Vagina (tissue), 2 donors: ENCODE measurements around the gene WASL. TPM values are rescaled to one million over a fixed set of nuclear protein-coding genes. Genes with fewer than 3 reads are reported as not detected.

ENCODE experiments used
- DNase-seq, 2 donors: peaks; one replicate each; pipeline ENCODE4 v3.0.0-alpha.2; 2017; ENCODE audit errors: extremely low spot score in 2 of 2
- H3K27ac ChIP-seq: fragments of 200-600 bp; sonication (generic); one replicate; pipeline ENCODE4 v1.5.1; 2019
- H3K27me3 ChIP-seq: fragments of 200-600 bp; sonication (generic); one replicate; pipeline ENCODE4 v1.5.1; 2019
- H3K36me3 ChIP-seq, 2 donors: fragments of 200-600 bp; sonication (generic); one replicate each; pipeline ENCODE4 v1.5.1; 2017 to 2019
- H3K4me1 ChIP-seq: fragments of 200-600 bp; sonication (generic); one replicate; pipeline ENCODE4 v1.5.1; 2019
- H3K4me3 ChIP-seq, 2 donors: fragments of 200-600 bp; sonication (generic); 1 replicate in 1 of 2; 2 replicates in 1 of 2; pipeline ENCODE4 v1.5.1; 2016 to 2019
- H3K9me3 ChIP-seq: fragments of 200-600 bp; sonication (generic); one replicate; pipeline ENCODE4 v1.5.1; 2019
- CTCF ChIP-seq, 3 experiments: fragments of 450-650 bp in 2 of 3; fragments of 200-600 bp in 1 of 3; sonication (generic) in 1 of 3; IDR thresholded peaks; one replicate each; pipeline ENCODE4 v1.5.1; 2017 to 2019; ENCODE audit warnings: antibody characterized with exemption in 3 of 3, mild to moderate bottlenecking in 2 of 3, moderate library complexity in 2 of 3
- POLR2A ChIP-seq, 2 donors: fragments of 450-650 bp; IDR thresholded peaks; one replicate each; pipeline ENCODE4 v1.6.1; 2017; ENCODE audit warnings: antibody characterized with exemption in 2 of 2, mild to moderate bottlenecking in 2 of 2, moderate library complexity in 2 of 2
- POLR2AphosphoS5 ChIP-seq, 2 donors: sonication (generic); formaldehyde crosslinking; IDR thresholded peaks; one replicate each; pipeline ENCODE4 v1.9.0; 2017; ENCODE audit warnings: antibody characterized with exemption in 2 of 2, mild to moderate bottlenecking in 2 of 2, low read depth in 1 of 2; ENCODE audit not compliant: insufficient read depth in 1 of 2
- intact Hi-C: fragments of 100-400 bp; cut with DNase I; formaldehyde crosslinking; loops from one replicate; pipeline ENCODE4 v1.15.1; 2023
- total RNA-seq: library from RNA; depleted of rRNA; stranded (reverse); fragments of >200 nt; gene quantifications from one replicate; pipeline ENCODE4 v1.2.3, GENCODE V29; 2016

Gene WASL
- total RNA-seq, 1 donor from 2014 or later, result 24.8 TPM

GRCh38 chr7:123657304-123657685 is 91.5 kb downstream of the WASL start:
- H3K9me3 ChIP-seq, result no peaks in the 10 kb centered on the region
- intact Hi-C loops, result no loop called here
- TF ChIP-seq POLR2A (IDR thresholded peaks at IDR 0.05) (no peak), POLR2AphosphoS5 (IDR thresholded peaks at IDR 0.05; ENCODE audit: insufficient read depth in 1 of 2, low read depth in 1 of 2) (no peak), CTCF (IDR thresholded peaks at IDR 0.05) (no peak)
- H3K27ac ChIP-seq, result no peak overlapping the region
- DNase-seq, result no peak
- H3K27me3 ChIP-seq, result no peaks in the 10 kb centered on the region
- no peaks in the 10 kb centered on the region for H3K36me3 ChIP-seq
- H3K4me3 ChIP-seq, result no peak overlapping the region
- H3K4me1 ChIP-seq, result no peaks in the 10 kb centered on the region

DNA sequence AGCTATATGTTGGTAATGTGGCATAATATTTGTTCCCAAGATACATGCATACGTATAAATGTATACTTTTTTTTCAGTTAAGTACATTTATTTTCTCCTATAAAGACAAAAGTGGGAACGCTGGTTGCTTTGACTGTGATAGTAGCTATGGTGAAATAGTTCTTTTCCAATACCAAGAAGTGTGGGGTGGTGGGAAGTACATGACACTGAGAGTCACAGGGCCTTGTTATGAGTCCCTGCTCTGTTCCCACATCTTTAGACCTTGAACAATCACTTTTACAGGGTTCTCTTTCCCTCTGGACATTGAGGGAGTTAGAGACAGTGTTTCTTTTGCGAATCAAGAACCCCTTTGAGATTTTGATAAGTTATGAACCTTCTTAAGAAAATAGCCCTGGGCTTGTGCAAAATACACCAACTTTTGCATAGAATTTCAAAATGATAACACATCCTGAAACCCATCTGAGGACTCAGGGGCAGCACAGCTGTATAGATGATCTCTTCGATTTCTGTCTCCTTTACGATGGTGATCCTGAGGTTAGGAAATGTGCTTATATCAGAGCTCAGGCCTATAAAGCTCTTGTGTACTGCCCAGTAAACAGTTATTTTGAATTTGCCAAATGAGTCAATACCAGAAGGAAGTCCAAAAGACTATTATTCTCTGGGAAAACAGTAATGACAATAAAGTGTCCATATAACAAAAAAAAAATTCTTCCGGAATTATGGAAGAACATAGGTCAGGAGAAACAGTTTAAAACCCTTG is 92.1 kb downstream of the WASL start:
- Histone ChIP-seq H3K9me3 (no peaks in the 10 kb centered on the region), H3K27ac (no peak overlapping the region), H3K4me3 (no peak overlapping the region), H3K36me3 (no peaks in the 10 kb centered on the region), H3K27me3 (no peaks in the 10 kb centered on the region), H3K4me1 (no peaks in the 10 kb centered on the region)
- intact Hi-C loops, result no loop called here
- TF ChIP-seq CTCF (IDR thresholded peaks at IDR 0.05), result no peak
- no peak for TF ChIP-seq POLR2AphosphoS5 (IDR thresholded peaks at IDR 0.05; ENCODE audit: insufficient read depth in 1 of 2, low read depth in 1 of 2)
- no peak for TF ChIP-seq POLR2A (IDR thresholded peaks at IDR 0.05)
- no peak for DNase-seq

DNA sequence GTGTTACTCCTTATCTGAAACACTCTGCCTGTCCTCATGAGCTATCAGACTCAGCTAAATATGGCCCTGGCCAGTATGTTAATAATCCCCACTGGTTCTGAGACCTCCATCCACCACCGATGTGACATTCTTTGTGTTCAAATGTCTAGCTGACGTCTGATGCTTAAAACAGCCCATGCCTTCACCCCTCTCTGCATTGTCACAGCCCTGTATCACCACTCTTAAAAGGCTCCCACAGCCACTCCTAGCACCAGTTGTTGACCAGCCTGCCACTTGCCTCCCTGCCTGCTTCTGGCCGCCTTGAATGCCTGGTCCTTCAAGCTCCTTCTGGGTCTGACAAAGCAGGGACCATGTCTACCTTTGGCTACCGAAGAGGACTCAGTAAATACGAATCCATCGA is 93.2 kb downstream of the WASL start, which contains the start of gene LMOD2:
Gene LMOD2 (plus strand): TSS at position 253 of the 400 bp plus-strand sequence. CDS start 98 bp downstream, at position 351.
- H3K36me3 ChIP-seq, result no peaks in the 10 kb centered on the region
- intact Hi-C loops, result no loop called here
- no peaks in the 10 kb centered on the region for H3K4me1 ChIP-seq
- H3K27me3 ChIP-seq, result no peaks in the 10 kb centered on the region
- DNase-seq, result no peak
- no peak within 1 kb of the TSS for H3K27ac ChIP-seq
- H3K9me3 ChIP-seq, result no peaks in the 10 kb centered on the region
- no peak within 1 kb of the TSS for H3K4me3 ChIP-seq
- TF ChIP-seq POLR2AphosphoS5 (IDR thresholded peaks at IDR 0.05; ENCODE audit: insufficient read depth in 1 of 2, low read depth in 1 of 2), result no peak
- no peak for TF ChIP-seq POLR2A (IDR thresholded peaks at IDR 0.05)
- TF ChIP-seq CTCF (IDR thresholded peaks at IDR 0.05), result no peak

DNA sequence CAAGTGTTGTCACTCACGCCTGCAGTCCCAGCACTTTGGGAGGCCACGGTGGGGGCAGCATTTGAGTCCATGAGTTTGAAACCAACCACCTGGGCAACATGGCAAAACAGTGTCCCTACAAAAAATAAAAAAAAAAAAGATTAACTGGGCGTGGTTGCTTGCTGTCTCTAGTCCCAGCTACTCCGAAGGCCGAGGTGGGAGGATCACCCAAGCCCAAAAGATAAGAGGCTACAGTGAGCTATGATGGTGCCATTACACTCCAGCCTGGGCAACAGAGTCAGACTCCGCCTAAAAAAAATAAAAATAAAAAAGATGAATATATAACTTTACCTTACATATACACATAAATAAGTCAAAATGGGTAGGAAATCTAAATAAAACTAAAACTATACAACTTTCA is 95.6 kb downstream of the WASL start:
- no peaks in the 10 kb centered on the region for H3K27me3 ChIP-seq
- H3K9me3 ChIP-seq, result no peaks in the 10 kb centered on the region
- no peaks in the 10 kb centered on the region for H3K4me1 ChIP-seq
- intact Hi-C loops, result no loop called here
- H3K36me3 ChIP-seq, result no peaks in the 10 kb centered on the region
- TF ChIP-seq POLR2A (IDR thresholded peaks at IDR 0.05), result no peak
- no peak for TF ChIP-seq POLR2AphosphoS5 (IDR thresholded peaks at IDR 0.05; ENCODE audit: insufficient read depth in 1 of 2, low read depth in 1 of 2)
- no peak for TF ChIP-seq CTCF (IDR thresholded peaks at IDR 0.05)
- H3K4me3 ChIP-seq, result no peak overlapping the region
- DNase-seq, result no peak
- no peak overlapping the region for H3K27ac ChIP-seq

DNA sequence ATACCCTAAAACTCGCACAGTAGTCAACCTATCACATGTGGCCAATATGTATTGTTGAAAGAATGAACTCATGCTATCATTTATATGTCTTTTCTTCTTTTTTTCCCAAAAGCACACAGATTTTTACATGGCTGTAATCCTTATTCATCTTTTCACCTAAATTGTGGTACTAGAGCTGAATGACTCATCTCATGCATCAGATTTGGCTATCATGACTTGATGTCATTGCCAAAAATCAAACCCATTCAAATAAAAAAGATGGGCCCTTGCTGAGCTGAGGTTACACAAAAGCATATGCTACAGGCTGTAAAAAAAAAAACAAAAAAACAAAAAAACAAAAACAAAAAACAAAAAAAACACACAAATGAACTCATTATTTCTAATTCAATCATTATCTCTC is 96.4 kb downstream of the WASL start:
- H3K27me3 ChIP-seq, result no peaks in the 10 kb centered on the region
- TF ChIP-seq POLR2A (IDR thresholded peaks at IDR 0.05) (no peak), CTCF (IDR thresholded peaks at IDR 0.05) (no peak), POLR2AphosphoS5 (IDR thresholded peaks at IDR 0.05; ENCODE audit: insufficient read depth in 1 of 2, low read depth in 1 of 2) (no peak)
- no peak overlapping the region for H3K27ac ChIP-seq
- H3K9me3 ChIP-seq, result no peaks in the 10 kb centered on the region
- intact Hi-C loops, result no loop called here
- DNase-seq, result no peak
- H3K4me1 ChIP-seq, result no peaks in the 10 kb centered on the region
- H3K36me3 ChIP-seq, result no peaks in the 10 kb centered on the region
- H3K4me3 ChIP-seq, result no peak overlapping the region
